Stomach (tissue), 9 donors: ENCODE measurements around the gene JMJD1C. TPM values are rescaled to one million over a fixed set of nuclear protein-coding genes. Genes with fewer than 3 reads are reported as not detected.
"Not testable (repeated sequence)": the region's sequence is repeated elsewhere in the genome, so short reads cannot be mapped to it uniquely, and the experiment has no call there.

Experiments used
- DNase-seq, 2 donors: peaks; one replicate each; pipeline versions ENCODE4 v3.0.0 to v3.0.0-alpha.2; 2013 to 2019
- H3K27ac ChIP-seq, 5 donors: fragments of 200-600 bp in 4 of 5; sonication (generic) in 4 of 5; one replicate each; pipeline ENCODE4 v1.5.1; 2013 to 2019; ENCODE audit warnings: mild to moderate bottlenecking in 1 of 5, moderate library complexity in 1 of 5
- H3K27me3 ChIP-seq, 3 donors: fragments of 200-600 bp; sonication (generic); one replicate each; pipeline ENCODE4 v1.5.1; 2017 to 2019; ENCODE audit warnings: mixed run types in 1 of 3
- H3K36me3 ChIP-seq, 4 donors: fragments of 200-600 bp; sonication (generic); 1 replicate in 3 of 4; 2 replicates in 1 of 4; pipeline ENCODE4 v1.5.1; 2016 to 2019
- H3K4me1 ChIP-seq, 4 donors: fragments of 200-600 bp; sonication (generic); one replicate each; pipeline ENCODE4 v1.5.1; 2016 to 2019
- H3K4me3 ChIP-seq, 4 donors: fragments of 200-600 bp; sonication (generic) in 3 of 4; one replicate each; pipeline ENCODE4 v1.5.1; 2016 to 2019; ENCODE audit warnings: mild to moderate bottlenecking in 1 of 4
- H3K9me3 ChIP-seq, 4 donors: fragments of 200-600 bp; sonication (generic); one replicate each; pipeline ENCODE4 v1.5.1; 2016 to 2019
- EP300 ChIP-seq: sonication (generic); formaldehyde crosslinking; IDR thresholded peaks from one replicate; pipeline ENCODE4 v1.6.1; 2017; ENCODE audit warnings: antibody characterized with exemption
- POLR2A ChIP-seq, 4 donors: fragments of 450-650 bp; IDR thresholded peaks; one replicate each; pipeline ENCODE4 v1.6.1; 2016; ENCODE audit warnings: antibody characterized with exemption in 4 of 4, control low read depth in 2 of 4, mild to moderate bottlenecking in 1 of 4, moderate library complexity in 1 of 4
- POLR2AphosphoS5 ChIP-seq, 3 donors: sonication (generic); formaldehyde crosslinking; IDR thresholded peaks; one replicate each; pipeline ENCODE4 v1.6.1; 2016; ENCODE audit warnings: antibody characterized with exemption in 3 of 3
- WGBS, 5 donors: extraction: QIAGEN DNeasy Blood & Tissue Kit in 3 of 5; methylation state at CpG; one replicate each; pipeline versions ENCODE4 v1.1.5 to v1.1.7; 2013 to 2018; 5-methylcytosine and 5-hydroxymethylcytosine counted together
- intact Hi-C: fragments of 100-400 bp; cut with DNase I; formaldehyde crosslinking; loops from one replicate; pipeline ENCODE4 v1.15.1; 2023; ENCODE audit warnings: low total_unique reads
- polyA plus RNA-seq, 3 donors: library from polyadenylated mRNA; stranded (reverse); fragments of 200-250 nt; gene quantifications; one replicate each; pipeline ENCODE4 v1.2.3, GENCODE V29; 2013
- total RNA-seq, 5 donors: library from RNA; depleted of rRNA; stranded (reverse); fragments of >200 nt; gene quantifications; one replicate each; pipeline versions ENCODE4 v1.1.0 to v1.2.3, GENCODE V29; 2014 to 2016
- TF ChIP-seq, protein P1 (sequence below), 7 experiments: fragments of 450-650 bp in 4 of 7; fragments of 200-600 bp in 3 of 7; sonication (generic) in 3 of 7; IDR thresholded peaks; one replicate each; pipeline ENCODE4 v1.5.1; 2016 to 2019; ENCODE audit warnings: antibody characterized with exemption in 7 of 7, control low read depth in 2 of 7, mild to moderate bottlenecking in 1 of 7
- donor health status: healthy with polysubstance abuse.
- donor health status: Bipolar disorder and iron deficiency.
- donor health status: healthy.

The JMJD1C gene
- total and polyA plus RNA-seq, 8 donors: 13.6 to 235 (median 33.5) TPM

DNA sequence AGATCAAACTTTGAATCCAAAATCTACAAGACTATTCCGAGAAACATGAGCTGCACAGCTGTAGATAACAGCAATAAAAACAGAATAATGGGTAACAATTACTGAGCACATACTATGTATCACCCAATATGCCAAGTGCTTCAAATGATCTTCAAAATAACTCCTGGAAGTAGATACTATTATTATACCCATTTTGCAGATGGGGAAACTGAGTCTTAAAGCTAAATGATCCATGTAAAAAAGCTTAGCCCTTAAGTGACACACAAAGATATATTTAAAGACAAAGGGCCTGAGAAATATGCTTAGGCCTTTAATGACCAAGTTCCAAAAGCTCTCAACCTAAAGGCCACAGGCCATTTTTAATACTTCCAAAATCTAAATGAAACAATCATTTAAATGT lies 37.1 kb upstream of the JMJD1C start:
- 93 to 96% (median 94%) methylated on average over 1 of the region's 1 CpG for WGBS, 5 donors
- H3K27ac ChIP-seq: no peak overlapping the region
- H3K4me1 ChIP-seq: peaks cover 5 to 50% (median 20%) of the 10 kb centered on the region in 4 donors
- DNase-seq: no peak
- no peaks in the 10 kb centered on the region for H3K9me3 ChIP-seq
- H3K36me3 ChIP-seq: no peaks in the 10 kb centered on the region
- TF ChIP-seq POLR2AphosphoS5 (IDR thresholded peaks at IDR 0.05): no peak
- TF ChIP-seq POLR2A (IDR thresholded peaks at IDR 0.05): no peak
- TF ChIP-seq EP300: no peak
- TF ChIP-seq, protein P1, sequence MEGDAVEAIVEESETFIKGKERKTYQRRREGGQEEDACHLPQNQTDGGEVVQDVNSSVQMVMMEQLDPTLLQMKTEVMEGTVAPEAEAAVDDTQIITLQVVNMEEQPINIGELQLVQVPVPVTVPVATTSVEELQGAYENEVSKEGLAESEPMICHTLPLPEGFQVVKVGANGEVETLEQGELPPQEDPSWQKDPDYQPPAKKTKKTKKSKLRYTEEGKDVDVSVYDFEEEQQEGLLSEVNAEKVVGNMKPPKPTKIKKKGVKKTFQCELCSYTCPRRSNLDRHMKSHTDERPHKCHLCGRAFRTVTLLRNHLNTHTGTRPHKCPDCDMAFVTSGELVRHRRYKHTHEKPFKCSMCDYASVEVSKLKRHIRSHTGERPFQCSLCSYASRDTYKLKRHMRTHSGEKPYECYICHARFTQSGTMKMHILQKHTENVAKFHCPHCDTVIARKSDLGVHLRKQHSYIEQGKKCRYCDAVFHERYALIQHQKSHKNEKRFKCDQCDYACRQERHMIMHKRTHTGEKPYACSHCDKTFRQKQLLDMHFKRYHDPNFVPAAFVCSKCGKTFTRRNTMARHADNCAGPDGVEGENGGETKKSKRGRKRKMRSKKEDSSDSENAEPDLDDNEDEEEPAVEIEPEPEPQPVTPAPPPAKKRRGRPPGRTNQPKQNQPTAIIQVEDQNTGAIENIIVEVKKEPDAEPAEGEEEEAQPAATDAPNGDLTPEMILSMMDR (IDR thresholded peaks at IDR 0.05): no peak
- no peaks in the 10 kb centered on the region for H3K27me3 ChIP-seq
- no peak overlapping the region for H3K4me3 ChIP-seq
- intact Hi-C loops: no loop called here

DNA sequence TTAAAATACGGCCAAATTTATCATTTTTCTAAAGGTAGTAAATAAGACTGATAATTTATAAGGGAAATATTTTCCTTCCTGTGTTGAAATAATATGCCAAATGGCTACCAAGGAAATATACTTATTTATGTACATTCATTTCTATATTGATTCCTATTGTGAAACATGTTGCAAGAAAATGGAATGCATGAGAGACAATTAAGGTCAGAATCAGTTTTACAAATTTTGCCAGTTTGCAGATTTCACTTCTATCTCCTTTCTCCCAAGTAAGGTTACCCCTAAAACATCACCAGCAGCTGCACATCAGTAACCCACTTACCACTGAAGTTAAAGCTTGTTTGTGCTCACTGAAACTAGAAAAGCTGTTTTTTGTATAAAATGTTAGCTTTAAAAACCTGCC lies 36.2 kb upstream of the JMJD1C start:
- H3K4me3 ChIP-seq: no peak overlapping the region
- intact Hi-C loops: no loop called here
- DNase-seq: no peak
- H3K36me3 ChIP-seq: no peaks in the 10 kb centered on the region
- H3K4me1 ChIP-seq: peaks cover 5 to 46% (median 19%) of the 10 kb centered on the region in 4 donors
- TF ChIP-seq POLR2A (IDR thresholded peaks at IDR 0.05): no peak
- TF ChIP-seq EP300: no peak
- TF ChIP-seq, protein P1 (IDR thresholded peaks at IDR 0.05): no peak
- no peak for TF ChIP-seq POLR2AphosphoS5 (IDR thresholded peaks at IDR 0.05)
- no peaks in the 10 kb centered on the region for H3K9me3 ChIP-seq
- H3K27ac ChIP-seq: no peak overlapping the region
- no peaks in the 10 kb centered on the region for H3K27me3 ChIP-seq
- whole genome bisulfite sequencing, 5 donors: 88 to 97% (median 93%) methylated on average over 1 of the region's 1 CpG

DNA sequence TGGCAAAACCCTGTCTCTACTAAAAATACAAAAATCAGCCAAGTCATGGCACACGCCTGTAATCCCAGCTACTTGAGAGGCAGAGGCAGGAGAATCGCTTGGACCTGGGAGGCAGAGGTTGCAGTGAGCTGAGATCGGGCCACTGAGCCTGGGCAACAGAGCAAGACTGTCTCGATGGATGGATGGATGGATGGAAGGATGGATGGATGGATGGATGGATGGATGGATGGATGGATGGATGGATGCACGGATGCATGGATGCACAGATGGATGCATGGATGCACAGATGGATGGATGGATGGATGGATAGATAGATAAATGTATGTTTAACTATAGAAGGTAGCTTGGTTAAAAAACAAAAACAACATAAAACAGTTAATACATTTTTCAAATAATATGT lies 34.8 kb upstream of the JMJD1C start:
- H3K4me3 ChIP-seq, intact Hi-C loops, DNase-seq, H3K9me3 ChIP-seq, H3K36me3 ChIP-seq, H3K27me3 ChIP-seq, H3K27ac ChIP-seq: not testable (repeated sequence)
- WGBS, 5 donors: 90 to 97% (median 94%) methylated on average over 5 of the region's 5 CpGs
- peaks cover 0 to 32% (median 11%) of the 10 kb centered on the region in 4 donors for H3K4me1 ChIP-seq

- no peak overlapping the region for H3K4me3 ChIP-seq
- 65 to 71% (median 69%) methylated on average over 1 of the region's 1 CpG for WGBS, 5 donors
- no peak for DNase-seq
- no peak for TF ChIP-seq EP300
- no peak for TF ChIP-seq POLR2AphosphoS5 (IDR thresholded peaks at IDR 0.05)
- no peak for TF ChIP-seq POLR2A (IDR thresholded peaks at IDR 0.05)
- TF ChIP-seq, protein P1 (IDR thresholded peaks at IDR 0.05): no peak
- peaks cover 0 to 5% (median 0%) of the 10 kb centered on the region in 4 donors for H3K36me3 ChIP-seq
- no peak overlapping the region for H3K27ac ChIP-seq
- intact Hi-C loops: no loop called here
- no peaks in the 10 kb centered on the region for H3K9me3 ChIP-seq
- H3K27me3 ChIP-seq: no peaks in the 10 kb centered on the region
- H3K4me1 ChIP-seq: peaks cover 0 to 17% (median 3%) of the 10 kb centered on the region in 4 donors
These were observed 32.9 kb upstream of the JMJD1C start for GRCh38 chr10:63498665-63499064.

GRCh38 chr10:63497321-63497720 lies 31.5 kb upstream of the JMJD1C start:
- DNase-seq: no peak
- Histone ChIP-seq H3K9me3 (no peaks in the 10 kb centered on the region), H3K27ac (no peak overlapping the region), H3K4me1 (peaks cover 0 to 18% (median 2%) of the 10 kb centered on the region in 4 donors), H3K4me3 (no peak overlapping the region), H3K36me3 (peaks cover 0 to 5% (median 0%) of the 10 kb centered on the region in 4 donors), H3K27me3 (no peaks in the 10 kb centered on the region)
- TF ChIP-seq POLR2A (IDR thresholded peaks at IDR 0.05): no peak
- no peak for TF ChIP-seq POLR2AphosphoS5 (IDR thresholded peaks at IDR 0.05)
- TF ChIP-seq EP300: no peak
- TF ChIP-seq, protein P1 (IDR thresholded peaks at IDR 0.05): no peak
- WGBS, 5 donors: 56 to 93% (median 81%) methylated on average over 1 of the region's 1 CpG
- intact Hi-C loops: no loop called here
